AG09319 (cell line): Measurements from ENCODE around the gene BAZ1A.
"Not testable (repeated sequence)": the region's sequence is repeated elsewhere in the genome, so short reads cannot be mapped to it uniquely, and the experiment has no call there.

Experiments
- DNase-seq: peaks from one replicate; pipeline ENCODE4 v3.0.0-alpha.2; 2010; ENCODE audit warnings: low read depth; ENCODE audit errors: extremely low read depth
- TF ChIP-seq, protein P1 (sequence below): IDR thresholded peaks from 2 replicates; pipeline ENCODE4 v1.5.1; 2011; ENCODE audit warnings: low read depth, mild to moderate bottlenecking, inconsistent platforms, low read length, moderate library complexity

The BAZ1A gene

DNA sequence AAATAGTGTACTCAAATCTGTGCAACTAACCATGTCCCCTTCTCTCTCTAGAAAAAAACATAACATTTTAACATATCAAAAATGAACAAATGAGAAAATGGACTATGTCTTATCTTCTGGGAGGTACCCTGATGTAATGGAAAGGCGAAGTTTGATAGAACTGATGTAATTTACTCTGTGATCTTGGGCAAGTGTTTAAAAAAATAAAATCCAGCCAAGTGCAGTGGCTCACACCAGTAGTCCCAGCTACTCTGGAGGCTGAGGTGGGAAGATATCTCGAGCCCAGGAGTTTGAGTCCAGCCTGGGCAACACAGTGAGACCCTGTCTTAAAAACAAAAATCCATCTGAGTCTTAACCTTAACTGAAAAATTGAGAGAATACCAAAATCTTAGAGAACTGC lies 124.9 kb downstream of the BAZ1A start:
- TF ChIP-seq, protein P1, sequence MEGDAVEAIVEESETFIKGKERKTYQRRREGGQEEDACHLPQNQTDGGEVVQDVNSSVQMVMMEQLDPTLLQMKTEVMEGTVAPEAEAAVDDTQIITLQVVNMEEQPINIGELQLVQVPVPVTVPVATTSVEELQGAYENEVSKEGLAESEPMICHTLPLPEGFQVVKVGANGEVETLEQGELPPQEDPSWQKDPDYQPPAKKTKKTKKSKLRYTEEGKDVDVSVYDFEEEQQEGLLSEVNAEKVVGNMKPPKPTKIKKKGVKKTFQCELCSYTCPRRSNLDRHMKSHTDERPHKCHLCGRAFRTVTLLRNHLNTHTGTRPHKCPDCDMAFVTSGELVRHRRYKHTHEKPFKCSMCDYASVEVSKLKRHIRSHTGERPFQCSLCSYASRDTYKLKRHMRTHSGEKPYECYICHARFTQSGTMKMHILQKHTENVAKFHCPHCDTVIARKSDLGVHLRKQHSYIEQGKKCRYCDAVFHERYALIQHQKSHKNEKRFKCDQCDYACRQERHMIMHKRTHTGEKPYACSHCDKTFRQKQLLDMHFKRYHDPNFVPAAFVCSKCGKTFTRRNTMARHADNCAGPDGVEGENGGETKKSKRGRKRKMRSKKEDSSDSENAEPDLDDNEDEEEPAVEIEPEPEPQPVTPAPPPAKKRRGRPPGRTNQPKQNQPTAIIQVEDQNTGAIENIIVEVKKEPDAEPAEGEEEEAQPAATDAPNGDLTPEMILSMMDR = no peak
- no peak for DNase-seq

DNA sequence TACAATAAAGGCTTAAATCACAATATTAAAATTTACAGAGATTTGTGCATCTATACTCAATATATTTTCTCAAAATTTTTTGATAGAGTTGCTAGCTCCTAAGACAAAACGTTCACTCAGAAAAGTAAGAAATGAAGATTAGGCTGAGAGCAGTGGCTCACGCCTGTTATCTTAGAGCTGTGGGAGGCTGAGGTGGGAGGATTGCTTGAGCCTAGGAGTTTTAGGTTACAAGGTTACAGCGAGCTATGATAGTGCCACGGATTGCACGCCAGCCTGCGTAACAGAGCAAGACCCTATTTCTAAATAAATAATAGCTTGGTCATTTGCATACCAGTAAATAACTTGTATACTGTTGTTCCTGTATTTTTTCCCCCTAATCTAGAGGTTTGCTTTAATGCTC lies 125.8 kb downstream of the BAZ1A start:
- DNase-seq = no peak
- TF ChIP-seq, protein P1 = no peak

DNA sequence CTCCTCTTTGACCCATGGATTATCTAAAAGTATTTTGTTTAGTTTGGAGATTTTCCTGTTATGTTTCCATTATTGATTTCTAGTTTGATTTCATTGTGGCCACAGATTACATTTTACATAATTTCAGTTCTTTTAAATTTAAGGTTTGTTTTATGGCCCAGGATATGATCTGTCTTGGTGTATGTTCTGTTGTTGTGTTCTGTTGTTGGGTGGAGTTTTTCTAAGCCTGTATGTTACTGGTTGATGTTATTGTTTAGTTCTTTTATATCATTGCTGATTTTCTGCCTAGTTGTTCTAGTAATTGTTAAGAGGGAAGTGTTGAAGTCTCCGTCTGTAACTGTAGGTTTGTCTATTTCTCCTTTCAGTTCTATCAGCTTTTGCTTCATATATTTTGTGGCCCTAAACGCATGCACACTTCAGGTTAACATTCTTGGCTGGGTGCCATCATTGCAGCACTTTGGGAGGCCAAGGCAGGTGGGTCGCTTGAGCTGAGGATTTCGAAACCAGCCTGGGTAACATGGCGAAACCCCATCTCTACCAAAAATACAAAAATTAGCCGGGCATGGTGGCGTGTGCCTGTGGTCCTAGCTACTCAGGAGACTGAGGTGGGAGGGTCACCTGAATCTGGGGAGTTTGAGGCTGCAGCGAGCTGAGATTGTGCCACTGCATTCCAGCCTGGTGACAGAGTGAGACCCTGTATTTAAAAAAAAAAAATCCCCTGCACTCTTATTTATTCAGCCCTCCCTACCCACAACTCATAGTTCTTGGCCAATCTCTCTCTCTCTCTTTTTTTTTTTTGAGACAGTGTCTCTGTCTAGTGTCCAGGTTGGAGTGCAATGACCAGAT lies 132.7 kb downstream of the BAZ1A start:
- TF ChIP-seq, protein P1 = no peak
- no peak for DNase-seq

DNA sequence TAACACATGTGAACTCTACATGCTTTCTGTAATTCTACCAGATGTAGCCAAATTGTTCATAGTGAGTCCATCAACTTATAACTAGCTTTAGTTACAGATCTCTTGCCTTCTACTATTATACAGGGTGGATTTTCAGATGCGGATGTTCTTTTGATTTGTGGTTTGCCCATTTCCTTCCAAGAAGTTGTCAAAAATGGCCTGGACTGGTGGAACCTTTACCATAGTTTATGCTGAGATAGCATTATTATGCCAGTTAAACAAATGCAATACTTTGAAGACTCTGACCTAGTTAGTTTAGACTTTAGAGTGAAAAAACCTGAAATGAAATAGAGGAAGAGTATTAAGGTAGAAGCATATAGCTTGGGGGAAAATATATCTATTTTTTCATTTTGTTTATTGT lies 133.3 kb downstream of the BAZ1A start:
- DNase-seq = no peak
- TF ChIP-seq, protein P1 = no peak

DNA sequence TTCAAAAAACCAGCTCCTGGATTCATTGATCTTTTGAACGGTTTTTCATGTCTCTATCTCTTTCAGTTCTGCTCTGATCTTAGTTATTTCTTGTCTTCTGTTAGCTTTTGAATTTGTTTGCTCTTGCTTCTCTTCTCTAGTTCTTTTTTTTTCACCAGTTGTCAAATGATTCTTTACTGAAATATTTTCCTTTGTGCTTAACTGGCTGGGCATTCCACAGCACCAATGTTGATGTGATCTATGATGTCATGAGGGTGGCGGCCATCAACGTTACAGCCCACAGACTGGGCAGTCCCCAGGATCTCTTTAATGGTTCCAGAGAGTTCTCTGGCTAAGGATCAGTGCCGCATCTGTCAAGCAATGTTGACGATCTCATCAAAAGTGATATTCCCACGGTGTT lies 135.0 kb downstream of the BAZ1A start:
- not testable (repeated sequence) for DNase-seq

DNA sequence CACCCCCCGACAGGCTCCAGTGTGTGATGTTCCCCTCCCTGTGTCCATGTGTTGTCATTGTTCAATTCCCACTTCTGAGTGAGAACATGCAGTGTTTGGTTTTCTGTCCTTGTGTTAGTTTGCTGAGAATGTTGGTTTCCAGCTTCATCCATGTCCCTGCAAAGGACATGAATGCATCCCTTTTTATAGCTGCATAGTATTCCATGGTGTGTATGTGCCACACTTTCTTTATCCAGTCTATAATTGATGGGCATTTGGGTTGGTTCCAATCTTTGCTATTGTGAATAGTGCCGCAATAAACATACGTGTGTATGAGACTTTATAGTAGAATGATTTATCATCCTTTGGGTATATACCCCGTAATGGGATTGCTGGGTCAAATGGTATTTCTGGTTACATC lies 138.1 kb downstream of the BAZ1A start:
- DNase-seq = not testable (repeated sequence)

DNA sequence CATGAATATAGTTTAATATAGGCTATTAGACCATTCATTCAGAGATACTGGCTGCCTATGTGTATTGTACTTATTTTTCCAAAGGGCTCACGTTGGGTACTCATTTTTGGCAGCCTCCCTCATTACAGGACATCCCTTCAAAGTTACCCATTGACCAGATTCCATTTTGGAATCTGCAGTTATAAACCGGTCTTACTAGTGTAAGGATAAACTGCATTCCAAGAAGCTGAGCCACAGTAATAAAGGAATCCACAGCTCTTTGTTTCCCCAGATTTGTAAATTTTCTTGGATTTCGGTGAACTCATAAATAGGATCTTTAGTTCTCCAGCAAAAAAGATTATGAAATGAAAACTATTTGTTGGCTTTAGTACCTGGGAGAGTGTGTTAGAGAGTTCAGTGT lies 141.9 kb downstream of the BAZ1A start:
- DNase-seq = no peak
- TF ChIP-seq, protein P1 = no peak

DNA sequence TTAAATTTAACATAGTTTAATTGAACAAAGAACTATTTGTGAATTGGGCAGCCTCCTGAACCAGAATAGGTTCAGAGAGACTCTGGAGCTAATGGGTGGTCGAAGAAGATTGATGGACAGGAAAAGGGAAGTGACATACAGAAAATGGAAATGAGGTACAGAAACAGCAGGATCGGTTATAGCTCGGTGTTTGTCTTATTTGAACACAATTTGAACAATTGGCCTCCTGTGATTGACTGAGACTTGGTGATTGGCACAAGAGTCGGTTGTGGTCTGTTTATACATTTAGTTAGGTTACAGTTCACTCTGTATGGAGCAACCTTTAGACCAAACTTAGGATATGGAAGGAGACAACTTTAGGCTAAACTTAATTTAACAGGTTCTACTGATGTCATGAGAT lies 142.4 kb downstream of the BAZ1A start:
- DNase-seq = no peak
- TF ChIP-seq, protein P1 = no peak
